ENCODE results near the gene GSTA5. TPM values are rescaled to one million over a fixed set of nuclear protein-coding genes. Genes with fewer than 3 reads are reported as not detected.

GSTA5 gene
- total RNA-seq: not detected

DNA sequence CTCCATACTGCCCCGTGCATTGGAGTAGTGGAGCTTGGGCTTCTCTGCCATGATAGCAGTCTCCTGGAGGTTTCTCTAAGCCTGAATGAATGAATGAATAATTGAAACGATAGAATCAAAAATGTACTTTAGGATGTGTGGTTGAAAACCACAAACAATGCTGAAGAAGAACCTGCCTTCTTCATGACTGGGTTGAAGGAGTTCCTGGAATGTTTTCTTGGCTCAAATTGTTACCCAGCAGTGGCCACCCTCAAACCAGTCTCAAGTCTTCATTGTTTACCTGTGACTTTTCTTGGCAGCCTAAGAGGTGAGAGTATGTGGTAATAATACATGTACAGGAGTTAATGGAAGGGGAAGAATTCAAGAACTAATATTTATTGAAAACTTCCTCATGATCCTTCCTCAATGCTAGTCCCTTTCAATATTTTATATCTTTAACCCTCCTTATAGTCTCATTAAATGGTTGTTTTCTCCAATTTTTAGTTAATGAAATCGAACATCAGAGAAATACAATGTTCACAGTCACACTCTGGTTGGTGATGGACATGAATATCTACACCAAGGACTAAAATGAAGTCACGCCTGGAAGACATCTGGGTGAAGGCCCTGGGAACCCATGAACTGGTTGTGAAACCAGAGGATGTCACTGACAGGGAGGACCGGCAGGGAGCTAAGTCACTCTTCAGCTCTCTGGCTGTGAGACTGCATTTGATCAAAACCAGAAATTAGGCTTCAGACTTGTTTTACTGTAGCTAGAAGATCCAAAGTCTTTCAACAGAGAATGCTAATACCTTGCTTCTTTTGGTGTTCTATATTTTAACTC is at the start of gene GSTA5:
Gene GSTA5, minus strand, starts transcription at position 51 of the 823 bp plus-strand sequence.
- Histone ChIP-seq H3K9me3 (no peaks in the 10 kb centered on the region), H3K4me3 (no peak within 1 kb of the TSS), H3K27ac (no peak within 1 kb of the TSS), H3K4me1 (peaks cover 11% of the 10 kb centered on the region), H3K36me3 (replicated peaks in 1 of 2; ENCODE audit: insufficient read depth in 1 of 2, low read depth in 2 of 2) (no peaks in the 10 kb centered on the region), H3K27me3 (no peaks in the 10 kb centered on the region)
- TF ChIP-seq, protein P1, sequence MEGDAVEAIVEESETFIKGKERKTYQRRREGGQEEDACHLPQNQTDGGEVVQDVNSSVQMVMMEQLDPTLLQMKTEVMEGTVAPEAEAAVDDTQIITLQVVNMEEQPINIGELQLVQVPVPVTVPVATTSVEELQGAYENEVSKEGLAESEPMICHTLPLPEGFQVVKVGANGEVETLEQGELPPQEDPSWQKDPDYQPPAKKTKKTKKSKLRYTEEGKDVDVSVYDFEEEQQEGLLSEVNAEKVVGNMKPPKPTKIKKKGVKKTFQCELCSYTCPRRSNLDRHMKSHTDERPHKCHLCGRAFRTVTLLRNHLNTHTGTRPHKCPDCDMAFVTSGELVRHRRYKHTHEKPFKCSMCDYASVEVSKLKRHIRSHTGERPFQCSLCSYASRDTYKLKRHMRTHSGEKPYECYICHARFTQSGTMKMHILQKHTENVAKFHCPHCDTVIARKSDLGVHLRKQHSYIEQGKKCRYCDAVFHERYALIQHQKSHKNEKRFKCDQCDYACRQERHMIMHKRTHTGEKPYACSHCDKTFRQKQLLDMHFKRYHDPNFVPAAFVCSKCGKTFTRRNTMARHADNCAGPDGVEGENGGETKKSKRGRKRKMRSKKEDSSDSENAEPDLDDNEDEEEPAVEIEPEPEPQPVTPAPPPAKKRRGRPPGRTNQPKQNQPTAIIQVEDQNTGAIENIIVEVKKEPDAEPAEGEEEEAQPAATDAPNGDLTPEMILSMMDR (IDR thresholded peaks at IDR 0.05): no peak
- no peak for TF ChIP-seq POLR2A (IDR thresholded peaks at IDR 0.05)
- ATAC-seq (no peak), DNase-seq (no peak)
- 83 to 84% methylated on average over 5 of the region's 5 CpGs for WGBS, 2 donors
- intact Hi-C loops (cut with DNase I): no loop called here

- 84 to 92% methylated on average over 3 of the region's 3 CpGs for WGBS, 2 donors
- Histone ChIP-seq H3K4me1 (peaks cover 27% of the 10 kb centered on the region), H3K9me3 (no peaks in the 10 kb centered on the region), H3K4me3 (no peak overlapping the region), H3K36me3 (replicated peaks in 1 of 2; ENCODE audit: insufficient read depth in 1 of 2, low read depth in 2 of 2) (no peaks in the 10 kb centered on the region), H3K27me3 (no peaks in the 10 kb centered on the region), H3K27ac (no peak overlapping the region)
- DNase-seq (no peak), ATAC-seq (no peak)
- TF ChIP-seq POLR2A (IDR thresholded peaks at IDR 0.05): no peak
- TF ChIP-seq, protein P1 (IDR thresholded peaks at IDR 0.05): no peak
- intact Hi-C loops (cut with DNase I): no loop called here
Measured at GRCh38 chr6:52890018-52890417, 49.4 kb upstream of the GSTA5 start.

DNA sequence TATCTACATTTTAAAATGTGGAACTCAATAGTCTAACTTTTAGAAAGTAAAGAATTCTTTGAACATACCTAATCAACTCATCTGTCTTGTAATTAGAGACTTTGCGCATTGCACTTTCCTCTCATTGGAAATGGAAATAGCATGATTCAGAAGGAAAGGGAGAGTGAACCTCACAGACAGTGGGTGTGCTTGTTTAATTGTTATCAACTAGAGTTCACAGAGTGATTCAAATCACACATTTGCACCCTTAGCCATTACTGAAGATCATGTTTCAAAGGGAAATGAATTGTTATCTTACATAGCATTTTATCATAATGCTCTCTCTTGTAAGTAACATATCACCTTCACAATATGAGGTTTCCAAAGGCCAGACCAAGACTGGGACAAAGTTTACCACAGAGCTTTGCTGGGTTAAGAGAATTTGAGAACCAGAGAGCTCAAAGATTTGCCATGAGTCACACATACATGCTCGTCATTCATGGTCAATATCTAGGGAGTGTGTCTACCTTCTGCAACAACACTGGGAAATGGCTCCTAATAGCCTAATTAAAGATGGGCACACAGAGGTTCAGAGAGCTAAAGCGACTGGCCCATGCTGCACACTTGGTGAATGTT is 47.4 kb upstream of the GSTA5 start:
- no peak for DNase-seq
- intact Hi-C loops (cut with DNase I): no loop called here
- no peak for TF ChIP-seq POLR2A (IDR thresholded peaks at IDR 0.05)
- TF ChIP-seq, protein P1 (IDR thresholded peaks at IDR 0.05): no peak
- no peaks in the 10 kb centered on the region for H3K27me3 ChIP-seq
- no peak overlapping the region for H3K4me3 ChIP-seq
- peaks cover 7% of the 10 kb centered on the region for H3K4me1 ChIP-seq
- H3K36me3 ChIP-seq (replicated peaks in 1 of 2; ENCODE audit: insufficient read depth in 1 of 2, low read depth in 2 of 2): no peaks in the 10 kb centered on the region
- WGBS, 2 donors: 76 to 90% methylated on average over 3 of the region's 3 CpGs
- no peak for ATAC-seq
- H3K27ac ChIP-seq: no peak overlapping the region
- H3K9me3 ChIP-seq: no peaks in the 10 kb centered on the region

DNA sequence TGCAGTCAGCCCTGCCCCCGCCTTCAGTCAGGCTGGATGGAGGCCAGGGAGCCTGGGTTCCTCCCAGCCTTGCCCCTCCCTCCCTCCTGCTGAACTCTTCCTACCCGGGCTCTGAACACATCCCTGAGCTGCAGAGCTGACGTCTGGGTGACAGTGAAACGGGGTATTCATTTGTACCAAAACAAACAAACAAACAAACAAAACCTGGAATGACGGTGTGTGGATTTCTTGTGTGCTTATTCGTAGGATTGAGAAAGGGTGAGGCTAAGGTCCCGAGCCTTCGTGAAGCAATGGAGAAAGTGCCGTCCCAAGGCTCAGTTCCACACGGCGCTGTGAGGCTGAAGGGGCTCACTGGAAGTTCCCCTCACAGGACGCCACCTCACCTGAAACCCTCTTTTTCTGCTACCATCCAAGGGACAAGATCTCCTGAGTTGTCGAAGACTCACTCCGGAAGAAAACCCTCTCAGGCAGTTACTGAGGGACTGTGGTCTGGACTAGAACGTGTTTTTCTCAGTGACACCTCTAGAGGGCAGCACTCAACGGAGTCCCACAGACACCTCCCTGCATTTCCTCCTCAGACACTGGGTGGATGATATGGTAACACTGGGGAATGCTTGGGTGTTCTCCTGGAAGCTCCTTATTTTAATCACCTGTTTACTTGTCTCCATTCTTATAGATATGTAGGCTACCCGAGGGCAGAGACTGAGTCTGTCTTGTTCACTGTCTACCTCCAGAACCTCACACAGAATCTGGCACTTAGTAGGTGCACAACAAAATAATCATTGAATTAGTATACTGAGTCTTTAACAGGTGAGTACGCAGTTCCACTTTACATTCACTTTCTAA is 41.6 kb upstream of the GSTA5 start:
- intact Hi-C loops (cut with DNase I): no loop called here
- 6 to 7% methylated on average over 14 to 18 of the region's 18 CpGs for WGBS, 2 donors
- DNase-seq (peak; percentile 77 to 83 (median 80)), ATAC-seq (peak; percentile 99)
- Histone ChIP-seq H3K9me3 (no peaks in the 10 kb centered on the region), H3K36me3 (replicated peaks in 1 of 2; ENCODE audit: insufficient read depth in 1 of 2, low read depth in 2 of 2) (no peaks in the 10 kb centered on the region), H3K27ac (peak overlapping the region; percentile 61 to 68 (median 66)), H3K27me3 (no peaks in the 10 kb centered on the region), H3K4me1 (no peaks in the 10 kb centered on the region), H3K4me3 (peak overlapping the region; percentile 11 to 31)
- peak in 1 of 3 donors; percentile 47 for TF ChIP-seq POLR2A (IDR thresholded peaks at IDR 0.05)
- TF ChIP-seq, protein P1 (IDR thresholded peaks at IDR 0.05): peak; percentile 65 to 84 (median 82)

Measured in body of pancreas (tissue), 4 donors.